Panc1 (cell line): ENCODE measurements around the gene ZP4. TPM values are rescaled to one million over a fixed set of nuclear protein-coding genes. Genes with fewer than 3 reads are reported as not detected.

ENCODE experiments used
- ATAC-seq: fragments of 200-7000 bp; cut with Tn5 transposase; 2 replicates; pipeline ENCODE4 v1.9.1; 2020; ENCODE audit warnings: mild to moderate bottlenecking, moderate library complexity
- BruUV-seq: library from RNA; stranded (reverse); fragments of 400-500 nt; replicated peaks from 2 replicates; lab custom pipeline; 2021; lab: Mats Ljungman, UMichigan
- CTCF ChIA-PET: fragments of 300-600 bp; sonication (Branson Sonifier 250); formaldehyde crosslinking; loops from one replicate; lab custom pipeline; 2022; ENCODE audit warnings: antibody characterized with exemption; lab: Charles Lee
- POLR2A ChIA-PET: fragments of 300-600 bp; sonication (Branson Sonifier 250); formaldehyde crosslinking; loops from one replicate; lab custom pipeline; 2022; ENCODE audit warnings: antibody characterized with exemption; lab: Charles Lee
- DNase-seq: peaks from one replicate; pipeline ENCODE4 v3.0.0-alpha.2; 2010; ENCODE audit warnings: low read depth, low spot score
- H3K27ac ChIP-seq: 2 replicates; pipeline ENCODE4 v1.5.1; 2011; ENCODE audit warnings: mild to moderate bottlenecking, low read length, inconsistent platforms
- H3K27me3 ChIP-seq: fragments of 200-500 bp; sonication (Bioruptor generic); 2 replicates; pipeline ENCODE4 v1.6.0; 2014; ENCODE audit warnings: low read length, inconsistent platforms; ENCODE audit not compliant: control insufficient read depth, insufficient read depth
- H3K36me3 ChIP-seq: fragments of 200-500 bp; sonication (Bioruptor generic); 2 replicates; pipeline ENCODE4 v1.5.1; 2014; ENCODE audit warnings: inconsistent platforms, mild to moderate bottlenecking, low read length, moderate library complexity; ENCODE audit not compliant: control insufficient read depth, insufficient read depth
- H3K4me1 ChIP-seq: 2 replicates; pipeline ENCODE4 v1.5.1; 2011; ENCODE audit warnings: inconsistent platforms, mild to moderate bottlenecking, low read length, moderate library complexity; ENCODE audit not compliant: control insufficient read depth, insufficient read depth
- H3K4me3 ChIP-seq, 2 experiments: 2 replicates each; pipeline ENCODE4 v1.5.1; 2011 to 2012; ENCODE audit warnings: low read depth in 2 of 2, low read length in 2 of 2, mild to moderate bottlenecking in 2 of 2, inconsistent platforms in 1 of 2, moderate library complexity in 1 of 2
- H3K9me3 ChIP-seq: fragments of 200-500 bp; sonication (Bioruptor generic); 2 replicates; pipeline ENCODE4 v1.5.1; 2014; ENCODE audit warnings: low read depth, mild to moderate bottlenecking, inconsistent platforms, low read length, moderate library complexity; ENCODE audit not compliant: control insufficient read depth, insufficient read depth
- CTCF ChIP-seq: fragments of 450-650 bp; IDR thresholded peaks from 2 replicates; pipeline ENCODE4 v1.5.1; 2017; ENCODE audit warnings: mild to moderate bottlenecking
- POLR2AphosphoS5 ChIP-seq: IDR thresholded peaks from 2 replicates; pipeline ENCODE4 v1.6.1; 2012; ENCODE audit warnings: mild to moderate bottlenecking, low read depth, low read length, moderate library complexity
- REST ChIP-seq, 2 experiments: IDR thresholded peaks; 2 replicates each; pipeline ENCODE4 v1.6.1; 2011 to 2012; ENCODE audit warnings: low read depth in 2 of 2, control low read depth in 1 of 2, low read length in 1 of 2, mild to moderate bottlenecking in 1 of 2, moderate library complexity in 1 of 2; ENCODE audit not compliant: insufficient read depth in 1 of 2
- SIN3A ChIP-seq: IDR thresholded peaks from 2 replicates; pipeline ENCODE4 v1.6.1; 2012; ENCODE audit warnings: low read depth, mild to moderate bottlenecking, low read length, moderate library complexity, borderline replicate concordance; ENCODE audit not compliant: insufficient read depth
- TCF7L2 ChIP-seq: IDR thresholded peaks from 2 replicates; pipeline ENCODE4 v1.6.1; 2011; ENCODE audit warnings: mild to moderate bottlenecking, low read depth, low read length, inconsistent platforms
- in situ Hi-C: cut with HindIII; loops from 2 replicates; pipeline ENCODE4 v1.10.0; 2016; ENCODE audit warnings: low sequenced_read_pairs, low pct_unique_long_range_greater_than_20kb
- intact Hi-C: fragments of 100-400 bp; cut with micrococcal nuclease; formaldehyde crosslinking; loops from one replicate; pipeline ENCODE4 v1.10.0; 2022; ENCODE audit not compliant: unreplicated experiment
- total RNA-seq: library from RNA; stranded (reverse); gene quantifications from one replicate; pipeline ENCODE4 v1.2.1, GENCODE V29; 2021; ENCODE audit not compliant: unreplicated experiment

Gene ZP4
- total RNA-seq, 1 experiment from 2014 or later, result not detected

GRCh38 chr1:237895630-237896029 lies 4.9 kb upstream of the ZP4 start:
- Histone ChIP-seq H3K27ac (no peak overlapping the region), H3K9me3 (no peaks in the 10 kb centered on the region), H3K36me3 (no peaks in the 10 kb centered on the region), H3K27me3 (no peaks in the 10 kb centered on the region), H3K4me3 (no peak overlapping the region), H3K4me1 (no peaks in the 10 kb centered on the region)
- DNase-seq (no peak), ATAC-seq (no peak)
- ChIA-PET POLR2A (no interaction called here), CTCF (no interaction called here)
- intact Hi-C loops, result no loop called here
- no peak for TF ChIP-seq TCF7L2
- TF ChIP-seq SIN3A, result no peak
- no peak for TF ChIP-seq POLR2AphosphoS5
- TF ChIP-seq CTCF, result no peak
- no peak for TF ChIP-seq REST (IDR thresholded peaks at IDR 0.05; ENCODE audit: insufficient read depth in 1 of 2, low read depth in 2 of 2, low read length in 1 of 2)
- BruUV-seq, result no TSS peak
- in situ Hi-C loops, result no loop called here

- Histone ChIP-seq H3K4me1 (no peaks in the 10 kb centered on the region), H3K27me3 (no peaks in the 10 kb centered on the region), H3K9me3 (no peaks in the 10 kb centered on the region), H3K4me3 (no peak overlapping the region), H3K27ac (no peak overlapping the region), H3K36me3 (no peaks in the 10 kb centered on the region)
- no TSS peak for BruUV-seq
- intact Hi-C loops, result no loop called here
- in situ Hi-C loops, result no loop called here
- ATAC-seq, result no peak
- TF ChIP-seq POLR2AphosphoS5 (no peak), REST (IDR thresholded peaks at IDR 0.05; ENCODE audit: insufficient read depth in 1 of 2, low read depth in 2 of 2, low read length in 1 of 2) (no peak), TCF7L2 (no peak), SIN3A (no peak), CTCF (no peak)
- no peak for DNase-seq
- ChIA-PET CTCF (no interaction called here), POLR2A (no interaction called here)
Measured at GRCh38 chr1:237894131-237894530, 3.4 kb upstream of the ZP4 start.
